GM23338 (cell line): ENCODE measurements around the gene CELF4. TPM values are rescaled to one million over a fixed set of nuclear protein-coding genes. Genes with fewer than 3 reads are reported as not detected.

ENCODE experiments used
- ATAC-seq: fragments of 200-7000 bp; cut with Tn5 transposase; 3 replicates; pipeline ENCODE4 v1.9.1; 2020
- DNase-seq: peaks from one replicate; pipeline ENCODE4 v3.0.0-alpha.2; 2015; ENCODE audit warnings: low spot score
- H2AFZ ChIP-seq: fragments of 200-600 bp; sonication (generic); 2 replicates; pipeline ENCODE4 v1.8.0; 2016; ENCODE audit warnings: antibody characterized with exemption, mild to moderate bottlenecking, moderate library complexity
- H3F3A ChIP-seq: fragments of 200-600 bp; sonication (generic); replicated peaks from 2 replicates; pipeline ENCODE4 v1.8.0; 2017; ENCODE audit warnings: antibody characterized with exemption, mixed run types, low read depth
- H3K27ac ChIP-seq: fragments of 200-600 bp; sonication (generic); 2 replicates; pipeline ENCODE4 v1.6.1; 2016; ENCODE audit warnings: low read depth
- H3K27me3 ChIP-seq: fragments of 200-600 bp; sonication (generic); 2 replicates; pipeline ENCODE4 v1.8.0; 2016; ENCODE audit warnings: mild to moderate bottlenecking, mixed run types, moderate library complexity; ENCODE audit not compliant: insufficient read depth
- H3K36me3 ChIP-seq: fragments of 200-600 bp; sonication (generic); 2 replicates; pipeline ENCODE4 v1.8.0; 2016; ENCODE audit warnings: mild to moderate bottlenecking; ENCODE audit not compliant: insufficient read depth
- H3K4me1 ChIP-seq: fragments of 200-600 bp; sonication (generic); 2 replicates; pipeline ENCODE4 v1.8.0; 2016; ENCODE audit warnings: mild to moderate bottlenecking, moderate library complexity; ENCODE audit not compliant: insufficient read depth
- H3K4me2 ChIP-seq: fragments of 200-600 bp; sonication (generic); 2 replicates; pipeline ENCODE4 v1.7.1; 2017; ENCODE audit warnings: mixed run types
- H3K4me3 ChIP-seq: fragments of 200-600 bp; sonication (generic); 2 replicates; pipeline ENCODE4 v1.6.1; 2016; ENCODE audit warnings: mixed run types
- H3K79me2 ChIP-seq: fragments of 200-600 bp; sonication (generic); replicated peaks from 2 replicates; pipeline ENCODE4 v1.8.0; 2017; ENCODE audit warnings: mild to moderate bottlenecking; ENCODE audit not compliant: insufficient read depth
- H3K9me2 ChIP-seq: fragments of 200-600 bp; sonication (generic); 2 replicates; pipeline ENCODE4 v1.8.0; 2017; ENCODE audit not compliant: insufficient read depth
- H4K20me1 ChIP-seq: fragments of 200-600 bp; sonication (generic); replicated peaks from 2 replicates; pipeline ENCODE4 v1.8.0; 2017; ENCODE audit warnings: mild to moderate bottlenecking; ENCODE audit not compliant: insufficient read depth
- H3K27ac Mint-ChIP-seq: 2 replicates; pipeline ENCODE4 v1.8.0; 2020; ENCODE audit warnings: inconsistent platforms, mild to moderate bottlenecking, moderate library complexity, mixed read lengths
- H3K27me3 Mint-ChIP-seq: 3 replicates; pipeline ENCODE4 v1.8.0; 2022; ENCODE audit warnings: low read depth, mild to moderate bottlenecking, moderate library complexity, mixed read lengths, inconsistent platforms; ENCODE audit not compliant: insufficient read depth, poor library complexity
- H3K36me3 Mint-ChIP-seq: 3 replicates; pipeline ENCODE4 v1.8.0; 2021; ENCODE audit warnings: low read depth, mild to moderate bottlenecking, inconsistent platforms, moderate library complexity, mixed read lengths
- H3K4me1 Mint-ChIP-seq: 3 replicates; pipeline ENCODE4 v1.8.0; 2020; ENCODE audit warnings: mild to moderate bottlenecking, inconsistent platforms, mixed read lengths
- H3K4me3 Mint-ChIP-seq: 3 replicates; pipeline ENCODE4 v1.8.0; 2021; ENCODE audit warnings: moderate library complexity, mild to moderate bottlenecking, inconsistent platforms, mixed read lengths
- H3K9me3 Mint-ChIP-seq: 3 replicates; pipeline ENCODE4 v1.8.0; 2020; ENCODE audit warnings: moderate library complexity, mild to moderate bottlenecking, inconsistent platforms, mixed read lengths
- CREB1 ChIP-seq: fragments of 250-450 bp; sonication (Bioruptor Pico); IDR thresholded peaks from 2 replicates; pipeline ENCODE4 v1.5.0; 2020; ENCODE audit warnings: low read depth, mild to moderate bottlenecking, moderate library complexity
- CTCF ChIP-seq, 2 experiments: fragments of 200-600 bp in 1 of 2; sonication (generic) in 1 of 2; conservative IDR thresholded peaks; 2 replicates each; pipeline versions ENCODE4 v1.5.1 to v1.6.1; 2016 to 2017; ENCODE audit warnings: antibody characterized with exemption in 2 of 2, low read depth in 2 of 2, mild to moderate bottlenecking in 2 of 2, moderate library complexity in 1 of 2
- EZH2 ChIP-seq: fragments of 200-600 bp; sonication (generic); IDR thresholded peaks from one replicate; pipeline ENCODE4 v1.8.0; 2017; ENCODE audit warnings: antibody characterized with exemption, mild to moderate bottlenecking, low read depth; ENCODE audit not compliant: unreplicated experiment
- JUNB ChIP-seq: IDR thresholded peaks from one replicate; pipeline ENCODE4 v1.6.1; 2016; ENCODE audit warnings: antibody characterized with exemption; ENCODE audit not compliant: unreplicated experiment
- NANOG ChIP-seq: IDR thresholded peaks from 2 replicates; pipeline ENCODE4 v1.6.1; 2016; ENCODE audit warnings: antibody characterized with exemption, borderline replicate concordance
- POLR2AphosphoS5 ChIP-seq: IDR thresholded peaks from 2 replicates; pipeline ENCODE4 v1.6.1; 2016; ENCODE audit warnings: antibody characterized with exemption, low read depth
- REST ChIP-seq: IDR thresholded peaks from one replicate; pipeline ENCODE4 v1.6.1; 2018; ENCODE audit warnings: antibody characterized with exemption; ENCODE audit not compliant: unreplicated experiment
- ZNF114 ChIP-seq: fragments of 250-450 bp; sonication (Bioruptor Pico); IDR thresholded peaks from 2 replicates; pipeline ENCODE4 v1.5.0; 2020; ENCODE audit warnings: mild to moderate bottlenecking, moderate library complexity
- ZNF331 ChIP-seq: fragments of 250-450 bp; sonication (Bioruptor Pico); IDR thresholded peaks from 2 replicates; pipeline ENCODE4 v1.5.0; 2020; ENCODE audit warnings: low read depth, mild to moderate bottlenecking, moderate library complexity
- polyA plus RNA-seq: library from polyadenylated mRNA; unstranded; fragments of >200 nt; fragmentation: Nextera tagmentation; extraction: Ambion mirVana; gene quantifications from 2 replicates; pipeline ENCODE4 v1.2.1, GENCODE V29; 2016
- total RNA-seq: library from RNA; depleted of rRNA; stranded (reverse); fragments of >200 nt; shearing (Covaris generic); gene quantifications from 2 replicates; pipeline ENCODE4 v1.2.3, GENCODE V29; 2014
- TF ChIP-seq, protein P1 (sequence below): IDR thresholded peaks from 2 replicates; pipeline ENCODE4 v1.6.1; 2016; ENCODE audit warnings: antibody characterized with exemption

Gene CELF4
- total and polyA plus RNA-seq, 2 experiments from 2014 or later = 2.6 to 6.7 TPM

- no peaks in the 10 kb centered on the region for H3K9me3 Mint-ChIP-seq
- peak overlapping the region; percentile 56; the same call in 1 of the 2 replicates for H3K4me2 ChIP-seq
- H3F3A ChIP-seq = no peaks in the 10 kb centered on the region
- DNase-seq (no peak), ATAC-seq (no peak)
- no peak overlapping the region for H3K27ac Mint-ChIP-seq
- peaks cover 18% of the 10 kb centered on the region; the same call in 1 of the 2 replicates for H4K20me1 ChIP-seq
- TF ChIP-seq ZNF331 = no peak
- peaks cover 18% of the 10 kb centered on the region for H3K27me3 Mint-ChIP-seq
- H2AFZ ChIP-seq = no peak overlapping the region
- no peak overlapping the region for H3K27ac ChIP-seq
- no peaks in the 10 kb centered on the region for H3K36me3 Mint-ChIP-seq
- peaks cover 18% of the 10 kb centered on the region for H3K4me1 Mint-ChIP-seq
- peaks cover 33% of the 10 kb centered on the region for H3K27me3 ChIP-seq
- no peaks in the 10 kb centered on the region for H3K36me3 ChIP-seq
- no peaks in the 10 kb centered on the region for H3K4me1 ChIP-seq
- H3K4me3 Mint-ChIP-seq = no peak overlapping the region
- peak overlapping the region; percentile 24; the same call in 1 of the 2 replicates for H3K4me3 ChIP-seq
- H3K79me2 ChIP-seq = no peaks in the 10 kb centered on the region
- no peaks in the 10 kb centered on the region for H3K9me2 ChIP-seq
These were observed 322.6 kb downstream of the CELF4 start for GRCh38 chr18:37242826-37243560.

DNA sequence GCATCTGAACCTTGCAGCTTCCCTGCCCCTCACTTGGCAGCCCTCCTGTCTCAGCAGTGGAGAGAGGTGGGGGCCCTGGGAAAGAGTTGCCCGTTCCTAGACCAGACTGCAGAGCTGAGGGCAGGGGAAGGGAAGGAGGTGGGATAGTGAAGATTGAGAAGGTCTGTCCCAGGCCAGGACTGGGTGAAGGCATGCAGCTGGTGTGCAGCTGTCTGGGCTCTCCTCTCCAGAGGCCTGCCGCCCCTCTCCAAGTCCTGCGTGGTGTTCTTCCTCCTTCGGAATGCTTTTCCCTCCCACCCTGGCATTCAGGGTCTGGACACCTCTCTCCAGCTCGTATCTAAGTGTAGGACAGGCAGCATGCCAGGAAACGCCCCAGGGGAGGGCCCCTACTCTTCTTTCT, 323.5 kb downstream of the CELF4 start:
- peaks cover 18% of the 10 kb centered on the region for H3K27me3 Mint-ChIP-seq
- no peaks in the 10 kb centered on the region for H3K79me2 ChIP-seq
- H3K36me3 ChIP-seq = no peaks in the 10 kb centered on the region
- H3K4me1 Mint-ChIP-seq = peaks cover 14% of the 10 kb centered on the region
- no peak overlapping the region for H3K4me3 Mint-ChIP-seq
- no peak overlapping the region for H3K4me2 ChIP-seq
- H3F3A ChIP-seq = no peaks in the 10 kb centered on the region
- no peaks in the 10 kb centered on the region for H3K36me3 Mint-ChIP-seq
- H2AFZ ChIP-seq = no peak overlapping the region
- no peak overlapping the region for H3K4me3 ChIP-seq
- ATAC-seq (no peak), DNase-seq (no peak)
- no peaks in the 10 kb centered on the region for H3K4me1 ChIP-seq
- no peak overlapping the region for H3K27ac Mint-ChIP-seq
- no peak overlapping the region for H3K27ac ChIP-seq
- no peaks in the 10 kb centered on the region for H3K9me2 ChIP-seq
- peaks cover 33% of the 10 kb centered on the region for H3K27me3 ChIP-seq
- peaks cover 18% of the 10 kb centered on the region; the same call in 1 of the 2 replicates for H4K20me1 ChIP-seq
- H3K9me3 Mint-ChIP-seq = no peaks in the 10 kb centered on the region
- TF ChIP-seq CTCF (conservative IDR thresholded peaks at IDR 0.05; ENCODE audit: low read depth in 2 of 2) (no peak), CREB1 (CRISPR knock-in tag) (no peak), JUNB (no peak), POLR2AphosphoS5 (no peak), NANOG (no peak), REST (no peak), EZH2 (no peak), ZNF114 (CRISPR knock-in tag) (no peak)
- TF ChIP-seq, protein P1, sequence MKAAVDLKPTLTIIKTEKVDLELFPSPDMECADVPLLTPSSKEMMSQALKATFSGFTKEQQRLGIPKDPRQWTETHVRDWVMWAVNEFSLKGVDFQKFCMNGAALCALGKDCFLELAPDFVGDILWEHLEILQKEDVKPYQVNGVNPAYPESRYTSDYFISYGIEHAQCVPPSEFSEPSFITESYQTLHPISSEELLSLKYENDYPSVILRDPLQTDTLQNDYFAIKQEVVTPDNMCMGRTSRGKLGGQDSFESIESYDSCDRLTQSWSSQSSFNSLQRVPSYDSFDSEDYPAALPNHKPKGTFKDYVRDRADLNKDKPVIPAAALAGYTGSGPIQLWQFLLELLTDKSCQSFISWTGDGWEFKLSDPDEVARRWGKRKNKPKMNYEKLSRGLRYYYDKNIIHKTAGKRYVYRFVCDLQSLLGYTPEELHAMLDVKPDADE = no peak
